Measurements from ENCODE around the gene CNTNAP2. TPM values are rescaled to one million over a fixed set of nuclear protein-coding genes. Genes with fewer than 3 reads are reported as not detected.
"Not testable (repeated sequence)": the region's sequence is repeated elsewhere in the genome, so short reads cannot be mapped to it uniquely, and the experiment has no call there.

CNTNAP2 gene
- total RNA-seq, 2 experiments from 2014 or later = not detected

DNA sequence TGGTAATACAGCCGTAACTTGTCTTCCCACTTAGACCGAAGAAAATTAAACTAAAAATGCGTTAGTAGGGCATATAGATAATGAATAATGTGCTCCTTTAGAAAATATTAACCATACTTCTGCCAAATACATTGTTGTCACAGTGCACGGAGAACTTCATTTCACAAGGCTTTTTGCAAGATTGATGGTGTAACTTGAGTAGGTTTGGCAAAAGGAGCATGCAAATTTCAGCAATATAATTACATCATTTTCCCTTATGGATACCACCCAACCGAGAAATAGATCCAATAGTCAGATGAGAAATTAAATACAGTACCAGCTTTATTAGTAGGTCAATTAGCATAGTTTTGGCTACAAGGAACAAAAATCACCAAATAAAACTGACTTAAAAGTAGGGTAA is 1681.4 kb downstream of the CNTNAP2 start:
- H3K4me3 Mint-ChIP-seq = no peak overlapping the region

GRCh38 chr7:147801762-147802161 is 1685.2 kb downstream of the CNTNAP2 start:
- DNase-seq; H3K27ac Mint-ChIP-seq; CTCF ChIA-PET; H3K9me3 Mint-ChIP-seq; intact Hi-C loops (cut with micrococcal nuclease); H3K4me1 Mint-ChIP-seq (ENCODE audit: low read depth); H3K27me3 Mint-ChIP-seq; H3K4me3 Mint-ChIP-seq; POLR2A ChIA-PET; H3K36me3 Mint-ChIP-seq: not testable (repeated sequence)

More for the DNA sequence above, 1681.4 kb downstream of the CNTNAP2 start:
- CTCF ChIA-PET = no interaction called here
- DNase-seq = no peak
- no peaks in the 10 kb centered on the region for H3K9me3 Mint-ChIP-seq
- H3K27me3 Mint-ChIP-seq = no peaks in the 10 kb centered on the region
- no peaks in the 10 kb centered on the region for H3K36me3 Mint-ChIP-seq
- H3K27ac Mint-ChIP-seq = no peak overlapping the region
- intact Hi-C loops (cut with micrococcal nuclease) = no loop called here
- POLR2A ChIA-PET = no interaction called here
- no peaks in the 10 kb centered on the region for H3K4me1 Mint-ChIP-seq (ENCODE audit: low read depth)

GRCh38 chr7:147803151-147803550 is 1686.5 kb downstream of the CNTNAP2 start:
- Mint-ChIP-seq H3K4me3 (no peak overlapping the region), H3K27ac (no peak overlapping the region), H3K4me1 (ENCODE audit: low read depth) (no peaks in the 10 kb centered on the region), H3K36me3 (no peaks in the 10 kb centered on the region), H3K9me3 (peaks cover 8% of the 10 kb centered on the region), H3K27me3 (no peaks in the 10 kb centered on the region)
- intact Hi-C loops (cut with micrococcal nuclease) = no loop called here
- ChIA-PET POLR2A (no interaction called here), CTCF (no interaction called here)
- DNase-seq = no peak

DNA sequence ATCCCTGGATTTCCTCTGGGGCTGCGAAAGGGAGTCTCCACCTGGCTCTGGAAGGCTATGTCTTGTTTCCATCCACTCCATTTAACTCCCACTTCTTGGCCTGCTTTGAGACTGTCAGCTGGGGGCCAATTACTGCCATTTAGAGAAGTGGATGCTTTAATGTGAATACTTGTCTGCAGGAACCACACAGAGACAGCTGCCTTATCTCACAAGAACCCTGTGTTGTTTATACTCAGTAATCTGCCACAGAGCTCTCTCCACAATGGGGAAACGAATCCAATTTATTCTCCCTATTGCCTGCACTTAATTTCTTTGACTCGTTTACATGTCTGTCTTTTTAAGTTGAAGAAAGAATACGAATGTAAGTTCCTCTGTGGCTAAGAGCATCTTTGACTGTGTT is 1687.0 kb downstream of the CNTNAP2 start:
- Mint-ChIP-seq H3K9me3 (peaks cover 8% of the 10 kb centered on the region), H3K27me3 (no peaks in the 10 kb centered on the region), H3K27ac (no peak overlapping the region), H3K4me3 (no peak overlapping the region), H3K36me3 (no peaks in the 10 kb centered on the region), H3K4me1 (ENCODE audit: low read depth) (no peaks in the 10 kb centered on the region)
- no peak for DNase-seq
- CTCF ChIA-PET = no interaction called here
- POLR2A ChIA-PET = no interaction called here
- intact Hi-C loops (cut with micrococcal nuclease) = no loop called here

- intact Hi-C loops (cut with micrococcal nuclease) = no loop called here
- POLR2A ChIA-PET = no interaction called here
- no peaks in the 10 kb centered on the region for H3K27me3 Mint-ChIP-seq
- no peaks in the 10 kb centered on the region for H3K4me1 Mint-ChIP-seq (ENCODE audit: low read depth)
- CTCF ChIA-PET = no interaction called here
- DNase-seq = no peak
- no peak overlapping the region for H3K27ac Mint-ChIP-seq
- H3K9me3 Mint-ChIP-seq = peaks cover 8% of the 10 kb centered on the region
- no peaks in the 10 kb centered on the region for H3K36me3 Mint-ChIP-seq
- no peak overlapping the region for H3K4me3 Mint-ChIP-seq
Observed at GRCh38 chr7:147804032-147804431, 1687.4 kb downstream of the CNTNAP2 start.

DNA sequence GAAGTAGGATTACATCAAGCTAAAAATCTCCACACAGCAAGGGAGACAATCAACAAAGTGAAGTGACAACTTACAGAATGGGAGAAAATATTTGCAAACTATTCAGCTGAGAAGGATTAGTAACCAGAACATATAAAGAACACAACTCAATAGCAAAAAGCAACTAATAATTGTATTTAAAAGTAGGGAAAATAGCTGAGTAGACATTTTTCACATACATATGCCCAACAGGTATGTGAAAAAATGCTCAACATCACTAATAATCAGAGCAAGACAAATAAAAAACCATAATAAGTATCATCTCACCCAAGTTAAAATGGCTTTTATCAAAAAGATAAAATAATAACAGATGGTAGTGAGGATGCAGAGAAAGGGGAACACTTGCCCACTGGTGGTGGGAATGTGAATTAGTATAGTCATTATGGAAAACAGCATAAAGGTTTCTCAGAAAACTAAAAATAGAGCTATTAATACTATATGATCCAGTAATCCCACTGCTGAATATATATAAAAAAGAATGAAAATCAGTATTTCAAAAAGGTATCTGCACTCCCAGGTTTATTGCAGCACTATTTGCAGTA is 1689.5 kb downstream of the CNTNAP2 start:
- H3K4me3 Mint-ChIP-seq = no peak overlapping the region
- no peaks in the 10 kb centered on the region for H3K27me3 Mint-ChIP-seq
- POLR2A ChIA-PET = no interaction called here
- H3K27ac Mint-ChIP-seq = no peak overlapping the region
- H3K9me3 Mint-ChIP-seq = peaks cover 8% of the 10 kb centered on the region
- CTCF ChIA-PET = no interaction called here
- intact Hi-C loops (cut with micrococcal nuclease) = no loop called here
- DNase-seq = no peak
- no peaks in the 10 kb centered on the region for H3K36me3 Mint-ChIP-seq
- no peaks in the 10 kb centered on the region for H3K4me1 Mint-ChIP-seq (ENCODE audit: low read depth)

GRCh38 chr7:147809786-147810185 is 1693.2 kb downstream of the CNTNAP2 start:
- Mint-ChIP-seq H3K9me3 (peaks cover 8% of the 10 kb centered on the region), H3K27ac (no peak overlapping the region), H3K4me1 (ENCODE audit: low read depth) (no peaks in the 10 kb centered on the region), H3K36me3 (no peaks in the 10 kb centered on the region), H3K4me3 (no peak overlapping the region), H3K27me3 (no peaks in the 10 kb centered on the region)
- intact Hi-C loops (cut with micrococcal nuclease) = no loop called here
- ChIA-PET CTCF (no interaction called here), POLR2A (no interaction called here)
- no peak for DNase-seq

DNA sequence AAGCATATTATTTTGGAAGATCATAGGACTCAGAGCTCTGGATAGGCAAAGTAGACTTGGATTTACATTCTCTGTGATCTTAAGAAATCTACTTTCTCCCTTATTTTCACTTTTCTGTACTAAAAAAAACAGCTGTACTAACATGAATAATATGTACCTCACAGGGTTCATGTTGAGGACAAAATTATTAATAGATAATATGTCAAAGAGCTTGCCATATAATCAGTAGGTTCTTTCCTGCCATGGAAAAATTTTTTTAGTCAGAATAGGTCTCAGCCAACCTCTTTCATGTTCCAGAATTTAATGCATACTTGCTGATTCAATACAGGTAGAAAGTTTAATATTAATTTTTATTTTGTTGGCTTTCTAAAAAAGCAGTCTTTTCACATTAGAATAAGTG is 1693.7 kb downstream of the CNTNAP2 start:
- ChIA-PET CTCF (no interaction called here), POLR2A (no interaction called here)
- no peaks in the 10 kb centered on the region for H3K4me1 Mint-ChIP-seq (ENCODE audit: low read depth)
- intact Hi-C loops (cut with micrococcal nuclease) = no loop called here
- H3K4me3 Mint-ChIP-seq = no peak overlapping the region
- H3K27me3 Mint-ChIP-seq = no peaks in the 10 kb centered on the region
- H3K9me3 Mint-ChIP-seq = peaks cover 8% of the 10 kb centered on the region
- H3K36me3 Mint-ChIP-seq = no peaks in the 10 kb centered on the region
- no peak overlapping the region for H3K27ac Mint-ChIP-seq
- DNase-seq = no peak

DNA sequence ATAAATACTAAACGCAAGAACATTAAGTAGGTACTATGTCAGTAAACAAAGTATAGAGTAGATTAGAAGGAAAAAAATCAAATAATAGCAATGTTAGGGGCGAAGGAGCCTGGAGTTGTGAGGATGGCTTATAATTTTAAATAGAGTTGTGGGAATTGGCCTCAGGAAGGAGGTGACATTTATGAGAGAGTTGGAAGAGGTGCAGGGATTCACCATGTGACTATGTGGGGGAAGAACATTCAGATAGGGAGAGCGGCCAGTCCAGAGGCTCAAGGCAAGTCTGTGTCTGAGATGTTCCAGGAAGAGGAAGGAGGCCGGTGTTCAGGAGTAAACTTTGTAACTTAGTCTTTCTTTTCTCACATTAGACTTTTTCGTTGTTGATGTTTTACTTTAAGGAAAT is 1695.3 kb downstream of the CNTNAP2 start:
- CTCF ChIA-PET = no interaction called here
- intact Hi-C loops (cut with micrococcal nuclease) = no loop called here
- Mint-ChIP-seq H3K4me3 (no peak overlapping the region), H3K27ac (no peak overlapping the region), H3K9me3 (peaks cover 2% of the 10 kb centered on the region), H3K36me3 (no peaks in the 10 kb centered on the region), H3K27me3 (no peaks in the 10 kb centered on the region), H3K4me1 (ENCODE audit: low read depth) (no peaks in the 10 kb centered on the region)
- no peak for DNase-seq
- POLR2A ChIA-PET = no interaction called here

GRCh38 chr7:147813316-147813715 is 1696.7 kb downstream of the CNTNAP2 start:
- Mint-ChIP-seq H3K27me3 (no peaks in the 10 kb centered on the region), H3K4me3 (no peak overlapping the region), H3K27ac (no peak overlapping the region), H3K9me3 (no peaks in the 10 kb centered on the region), H3K36me3 (no peaks in the 10 kb centered on the region), H3K4me1 (ENCODE audit: low read depth) (no peaks in the 10 kb centered on the region)
- POLR2A ChIA-PET = no interaction called here
- intact Hi-C loops (cut with micrococcal nuclease) = no loop called here
- no peak for DNase-seq
- CTCF ChIA-PET = no interaction called here

GRCh38 chr7:147818317-147818716 is 1701.7 kb downstream of the CNTNAP2 start:
- H3K36me3 Mint-ChIP-seq = no peaks in the 10 kb centered on the region
- H3K4me1 Mint-ChIP-seq (ENCODE audit: low read depth) = no peaks in the 10 kb centered on the region
- intact Hi-C loops (cut with micrococcal nuclease) = no loop called here
- no peak overlapping the region for H3K4me3 Mint-ChIP-seq
- ChIA-PET POLR2A (no interaction called here), CTCF (no interaction called here)
- H3K9me3 Mint-ChIP-seq = no peaks in the 10 kb centered on the region
- no peaks in the 10 kb centered on the region for H3K27me3 Mint-ChIP-seq
- H3K27ac Mint-ChIP-seq = no peak overlapping the region
- no peak for DNase-seq

DNA sequence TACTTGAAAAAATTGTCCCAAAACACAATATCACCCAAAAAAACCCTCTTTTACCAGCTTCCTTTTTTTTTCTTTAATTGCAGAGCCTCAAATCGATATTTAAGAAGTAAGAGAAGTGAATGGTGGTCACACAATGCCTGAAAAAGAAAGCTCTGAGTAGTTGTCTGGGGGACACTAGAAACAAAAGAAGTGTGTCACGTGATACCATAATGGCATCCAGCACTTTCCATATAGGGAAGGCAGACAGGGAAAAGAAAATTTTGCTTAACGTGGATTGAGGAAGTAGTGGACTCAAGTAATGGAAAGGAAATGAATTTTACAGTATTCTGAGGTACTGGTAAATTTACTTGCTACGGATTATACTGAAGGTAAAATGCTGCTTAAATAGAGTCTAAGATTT is 1708.1 kb downstream of the CNTNAP2 start:
- ChIA-PET POLR2A (no interaction called here), CTCF (no interaction called here)
- Mint-ChIP-seq H3K27ac (no peak overlapping the region), H3K4me1 (ENCODE audit: low read depth) (no peaks in the 10 kb centered on the region), H3K9me3 (peaks cover 3% of the 10 kb centered on the region), H3K27me3 (no peaks in the 10 kb centered on the region), H3K4me3 (no peak overlapping the region), H3K36me3 (no peaks in the 10 kb centered on the region)
- DNase-seq = no peak
- intact Hi-C loops (cut with micrococcal nuclease) = no loop called here

DNA sequence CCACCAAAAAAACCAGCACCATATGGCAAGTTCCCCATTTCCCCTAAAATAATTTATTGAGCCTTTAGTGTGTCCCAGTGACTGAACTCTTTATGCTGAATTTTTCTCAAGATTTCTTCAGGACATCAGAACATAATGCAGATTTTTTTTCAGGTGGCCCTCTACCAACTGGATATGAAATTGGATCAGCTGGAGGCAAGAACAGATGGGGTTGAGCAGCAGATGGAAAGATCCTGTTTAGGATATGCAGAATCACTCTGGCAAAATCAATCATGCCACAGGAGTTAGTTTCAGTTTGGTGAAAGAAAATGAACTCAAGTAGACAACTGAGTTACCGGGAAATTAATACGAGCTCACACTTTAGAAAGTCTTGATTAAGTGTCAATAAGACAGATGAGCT is 1712.4 kb downstream of the CNTNAP2 start:
- H3K36me3 Mint-ChIP-seq = no peaks in the 10 kb centered on the region
- no peaks in the 10 kb centered on the region for H3K27me3 Mint-ChIP-seq
- DNase-seq = no peak
- CTCF ChIA-PET = no interaction called here
- H3K4me3 Mint-ChIP-seq = no peak overlapping the region
- H3K27ac Mint-ChIP-seq = no peak overlapping the region
- H3K9me3 Mint-ChIP-seq = peaks cover 6% of the 10 kb centered on the region
- POLR2A ChIA-PET = no interaction called here
- no peaks in the 10 kb centered on the region for H3K4me1 Mint-ChIP-seq (ENCODE audit: low read depth)
- intact Hi-C loops (cut with micrococcal nuclease) = no loop called here

GRCh38 chr7:147833557-147833956 is 1717.0 kb downstream of the CNTNAP2 start:
- Mint-ChIP-seq H3K27ac (no peak overlapping the region), H3K27me3 (no peaks in the 10 kb centered on the region), H3K4me1 (ENCODE audit: low read depth) (no peaks in the 10 kb centered on the region), H3K4me3 (no peak overlapping the region), H3K36me3 (no peaks in the 10 kb centered on the region), H3K9me3 (peaks cover 23% of the 10 kb centered on the region)
- no peak for DNase-seq
- ChIA-PET POLR2A (no interaction called here), CTCF (no interaction called here)
- intact Hi-C loops (cut with micrococcal nuclease) = no loop called here
